HEK293 (cell line): Measurements from ENCODE around the gene IMMT.

Source experiments
- CTCF ChIA-PET: fragments of 350-600 bp; formaldehyde crosslinking; extraction: SDS; loops from one replicate; lab custom pipeline; 2021; ENCODE audit warnings: antibody characterized with exemption; lab: Yijun Ruan, JAX
- POLR2A ChIA-PET: fragments of 300-600 bp; formaldehyde crosslinking; extraction: SDS; loops from one replicate; lab custom pipeline; 2020; ENCODE audit warnings: antibody characterized with exemption, inconsistent platforms; lab: Yijun Ruan, JAX
- H3K27ac ChIP-seq: fragments of 200-500 bp; sonication (Bioruptor generic); 2 replicates; pipeline ENCODE4 v1.5.1; 2014; ENCODE audit warnings: low read depth, low read length, control low read depth, inconsistent platforms; ENCODE audit errors: extremely low read depth
- H3K36me3 ChIP-seq, 2 experiments: fragments of 200-500 bp in 1 of 2; sonication (Bioruptor generic) in 1 of 2; 1 replicate in 1 of 2; 2 replicates in 1 of 2; pipeline ENCODE4 v1.5.1; 2014 to 2017; ENCODE audit warnings: inconsistent platforms in 2 of 2, low read length in 2 of 2; ENCODE audit not compliant: control insufficient read depth in 2 of 2, insufficient read depth in 1 of 2
- H3K4me1 ChIP-seq: fragments of 200-500 bp; sonication (Bioruptor generic); 2 replicates; pipeline ENCODE4 v1.5.1; 2014; ENCODE audit warnings: mild to moderate bottlenecking, low read length, inconsistent platforms; ENCODE audit not compliant: control insufficient read depth, insufficient read depth
- H3K4me3 ChIP-seq: 2 replicates; pipeline ENCODE4 v1.5.1; 2011; ENCODE audit warnings: low read depth, mild to moderate bottlenecking, control low read depth, low read length, moderate library complexity
- H3K9me3 ChIP-seq: fragments of 200-500 bp; sonication (Bioruptor generic); 2 replicates; pipeline ENCODE4 v1.5.1; 2014; ENCODE audit warnings: low read depth, low read length, inconsistent platforms; ENCODE audit not compliant: control insufficient read depth, insufficient read depth
- KLF9 ChIP-seq: fragments of 450-650 bp; formaldehyde crosslinking; IDR thresholded peaks from 2 replicates; pipeline ENCODE4 v1.5.1; 2016; ENCODE audit warnings: missing biosample characterization, missing genetic modification characterization, low read depth
- RBAK ChIP-seq: fragments of 450-650 bp; formaldehyde crosslinking; IDR thresholded peaks from 2 replicates; pipeline ENCODE4 v1.5.1; 2016; ENCODE audit warnings: missing biosample characterization, missing genetic modification characterization
- SCRT1 ChIP-seq: fragments of 450-650 bp; formaldehyde crosslinking; IDR thresholded peaks from 2 replicates; pipeline ENCODE4 v1.5.1; 2016; ENCODE audit warnings: missing biosample characterization, missing genetic modification characterization, borderline replicate concordance
- SETDB1 ChIP-seq: IDR thresholded peaks from one replicate; pipeline ENCODE4 v1.6.1; 2017; ENCODE audit warnings: mild to moderate bottlenecking, low read length, moderate library complexity, mixed read lengths; ENCODE audit not compliant: insufficient read length
- YY1 ChIP-seq: fragments of 450-650 bp; formaldehyde crosslinking; IDR thresholded peaks from 2 replicates; pipeline ENCODE4 v1.5.1; 2018; ENCODE audit warnings: missing biosample characterization, missing genetic modification characterization
- ZFHX2 ChIP-seq: fragments of 450-650 bp; formaldehyde crosslinking; conservative IDR thresholded peaks from 2 replicates; pipeline ENCODE4 v1.5.1; 2016; ENCODE audit warnings: missing biosample characterization, missing genetic modification characterization
- ZNF138 ChIP-seq: fragments of 450-650 bp; formaldehyde crosslinking; IDR thresholded peaks from 2 replicates; pipeline ENCODE4 v1.5.1; 2016; ENCODE audit warnings: missing biosample characterization, missing genetic modification characterization, borderline replicate concordance
- ZNF2 ChIP-seq: fragments of 450-650 bp; formaldehyde crosslinking; IDR thresholded peaks from 2 replicates; pipeline ENCODE4 v1.5.1; 2016; ENCODE audit warnings: missing biosample characterization, missing genetic modification characterization
- ZNF211 ChIP-seq: fragments of 450-650 bp; formaldehyde crosslinking; IDR thresholded peaks from 2 replicates; pipeline ENCODE4 v1.5.1; 2016; ENCODE audit warnings: low read depth, missing biosample characterization, missing genetic modification characterization
- ZNF366 ChIP-seq: fragments of 450-650 bp; formaldehyde crosslinking; conservative IDR thresholded peaks from 2 replicates; pipeline ENCODE4 v1.5.1; 2016; ENCODE audit warnings: missing biosample characterization, missing genetic modification characterization
- ZNF501 ChIP-seq: fragments of 450-650 bp; formaldehyde crosslinking; IDR thresholded peaks from 2 replicates; pipeline ENCODE4 v1.5.1; 2016; ENCODE audit warnings: missing biosample characterization, missing genetic modification characterization
- ZNF548 ChIP-seq: fragments of 450-650 bp; formaldehyde crosslinking; IDR thresholded peaks from 2 replicates; pipeline ENCODE4 v1.5.1; 2016; ENCODE audit warnings: missing biosample characterization, missing genetic modification characterization
- ZNF626 ChIP-seq: fragments of 450-650 bp; sonication (Bioruptor Pico); formaldehyde crosslinking; IDR thresholded peaks from 2 replicates; pipeline ENCODE4 v1.5.1; 2018; ENCODE audit warnings: missing biosample characterization, missing genetic modification characterization, inconsistent platforms
- ZNF76 ChIP-seq: fragments of 450-650 bp; formaldehyde crosslinking; IDR thresholded peaks from 2 replicates; pipeline ENCODE4; 2016; ENCODE audit warnings: low read depth, missing biosample characterization, missing genetic modification characterization, borderline replicate concordance
- TF ChIP-seq, protein P1 (sequence below): fragments of 450-650 bp; formaldehyde crosslinking; IDR thresholded peaks from 2 replicates; pipeline ENCODE4 v1.5.1; 2016; ENCODE audit warnings: missing biosample characterization, missing genetic modification characterization
- TF ChIP-seq, protein P2 (sequence below): fragments of 450-650 bp; formaldehyde crosslinking; IDR thresholded peaks from 2 replicates; pipeline ENCODE4 v1.5.1; 2016; ENCODE audit warnings: missing biosample characterization, missing genetic modification characterization
- TF ChIP-seq, protein P3 (sequence below): fragments of 450-650 bp; formaldehyde crosslinking; IDR thresholded peaks from 2 replicates; pipeline ENCODE4 v1.5.1; 2016; ENCODE audit warnings: missing biosample characterization, missing genetic modification characterization
- TF ChIP-seq, protein P4 (sequence below): fragments of 450-650 bp; formaldehyde crosslinking; IDR thresholded peaks from 2 replicates; pipeline ENCODE4 v1.5.1; 2016; ENCODE audit warnings: missing biosample characterization, missing genetic modification characterization
- TF ChIP-seq, protein P5 (sequence below): fragments of 450-650 bp; formaldehyde crosslinking; IDR thresholded peaks from 2 replicates; pipeline ENCODE4 v1.5.1; 2016; ENCODE audit warnings: missing biosample characterization, missing genetic modification characterization

IMMT gene

DNA sequence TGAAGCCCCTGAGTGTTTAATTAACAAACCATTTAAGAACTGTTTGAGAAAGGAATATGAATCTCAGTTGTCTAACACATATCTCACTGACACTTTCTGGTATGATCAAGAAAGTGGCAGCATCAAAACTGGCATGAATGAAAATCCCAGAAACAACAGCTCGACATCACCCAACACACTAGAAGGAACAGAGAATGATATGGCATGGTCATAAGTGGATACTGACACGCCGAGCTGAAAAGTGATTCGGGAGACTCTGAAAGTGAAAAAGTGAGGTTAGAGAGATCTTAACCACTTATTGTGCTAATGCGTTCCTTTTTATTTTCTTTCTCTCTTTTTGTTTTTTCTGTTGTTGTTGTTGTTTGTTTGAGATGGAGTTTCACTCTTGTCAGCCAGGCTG is 41.9 kb upstream of the IMMT start:
- no peak for TF ChIP-seq ZNF501 (tag by site-specific recombination)
- no peak for TF ChIP-seq ZNF548 (tag by site-specific recombination)
- ChIA-PET POLR2A (no interaction called here), CTCF (interaction anchor here (0.7 to 3.1 kb wide), 2 partner anchors 17 to 134 kb away, joined by 3 to 10 read pairs; no protein-coding TSS in a partner anchor)
- no peak overlapping the region for H3K27ac ChIP-seq
- no peak overlapping the region for H3K4me3 ChIP-seq
- H3K36me3 ChIP-seq: no peaks in the 10 kb centered on the region
- no peaks in the 10 kb centered on the region for H3K9me3 ChIP-seq
- H3K4me1 ChIP-seq: no peaks in the 10 kb centered on the region; the same call in 1 of the 2 replicates

DNA sequence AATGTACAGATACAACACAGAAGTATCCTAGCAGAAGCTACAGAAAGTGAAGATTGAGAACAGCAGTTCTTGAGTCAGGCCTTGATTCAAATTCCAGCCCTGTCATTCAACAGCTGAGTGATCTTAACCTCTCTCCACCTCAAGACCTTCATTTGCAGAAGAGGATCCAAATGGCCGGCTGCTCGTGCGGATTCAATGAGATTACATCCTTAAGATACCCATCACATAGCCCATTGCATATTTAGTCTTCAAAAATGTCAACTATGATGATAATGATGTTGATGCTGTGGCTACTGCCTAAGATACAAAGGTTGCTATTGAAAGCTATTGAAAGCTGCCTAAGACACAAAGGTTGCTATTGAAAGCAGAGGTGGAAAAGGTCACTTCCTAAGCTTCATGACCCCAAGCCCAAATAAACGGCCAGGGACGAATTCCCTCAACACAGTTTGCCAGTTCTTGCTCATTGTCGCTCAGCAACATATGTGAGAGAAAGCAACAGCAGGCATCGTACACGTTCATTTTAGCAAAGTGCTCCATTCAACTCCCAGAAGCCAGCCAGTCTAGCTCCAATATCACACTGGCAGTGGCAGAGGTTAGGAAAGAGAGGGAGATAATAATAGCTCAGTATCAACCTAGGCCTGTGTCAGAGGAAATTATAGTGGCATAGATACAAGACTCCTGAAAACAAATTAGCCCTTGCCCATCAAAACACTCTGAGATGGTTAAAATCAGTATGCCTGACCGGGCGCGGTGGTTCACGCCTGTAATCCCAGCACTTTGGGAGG is 40.1 kb upstream of the IMMT start:
- CTCF ChIA-PET: interaction anchor here (0.6 to 3.1 kb wide), 2 partner anchors 15 to 528 kb away, joined by 4 to 10 read pairs; no protein-coding TSS in a partner anchor
- TF ChIP-seq ZNF2 (tag by site-specific recombination) (no peak), KLF9 (no peak), ZNF138 (tag by site-specific recombination) (no peak)
- TF ChIP-seq, protein P1, sequence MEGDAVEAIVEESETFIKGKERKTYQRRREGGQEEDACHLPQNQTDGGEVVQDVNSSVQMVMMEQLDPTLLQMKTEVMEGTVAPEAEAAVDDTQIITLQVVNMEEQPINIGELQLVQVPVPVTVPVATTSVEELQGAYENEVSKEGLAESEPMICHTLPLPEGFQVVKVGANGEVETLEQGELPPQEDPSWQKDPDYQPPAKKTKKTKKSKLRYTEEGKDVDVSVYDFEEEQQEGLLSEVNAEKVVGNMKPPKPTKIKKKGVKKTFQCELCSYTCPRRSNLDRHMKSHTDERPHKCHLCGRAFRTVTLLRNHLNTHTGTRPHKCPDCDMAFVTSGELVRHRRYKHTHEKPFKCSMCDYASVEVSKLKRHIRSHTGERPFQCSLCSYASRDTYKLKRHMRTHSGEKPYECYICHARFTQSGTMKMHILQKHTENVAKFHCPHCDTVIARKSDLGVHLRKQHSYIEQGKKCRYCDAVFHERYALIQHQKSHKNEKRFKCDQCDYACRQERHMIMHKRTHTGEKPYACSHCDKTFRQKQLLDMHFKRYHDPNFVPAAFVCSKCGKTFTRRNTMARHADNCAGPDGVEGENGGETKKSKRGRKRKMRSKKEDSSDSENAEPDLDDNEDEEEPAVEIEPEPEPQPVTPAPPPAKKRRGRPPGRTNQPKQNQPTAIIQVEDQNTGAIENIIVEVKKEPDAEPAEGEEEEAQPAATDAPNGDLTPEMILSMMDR (tag by site-specific recombination): no peak
- Histone ChIP-seq H3K4me3 (no peak overlapping the region), H3K36me3 (no peaks in the 10 kb centered on the region), H3K4me1 (no peaks in the 10 kb centered on the region; the same call in 1 of the 2 replicates), H3K27ac (no peak overlapping the region), H3K9me3 (no peaks in the 10 kb centered on the region)
- POLR2A ChIA-PET: interaction anchor here (0.7 kb wide), 1 partner anchor 930 kb away, joined by 3 read pairs; no protein-coding TSS in a partner anchor

DNA sequence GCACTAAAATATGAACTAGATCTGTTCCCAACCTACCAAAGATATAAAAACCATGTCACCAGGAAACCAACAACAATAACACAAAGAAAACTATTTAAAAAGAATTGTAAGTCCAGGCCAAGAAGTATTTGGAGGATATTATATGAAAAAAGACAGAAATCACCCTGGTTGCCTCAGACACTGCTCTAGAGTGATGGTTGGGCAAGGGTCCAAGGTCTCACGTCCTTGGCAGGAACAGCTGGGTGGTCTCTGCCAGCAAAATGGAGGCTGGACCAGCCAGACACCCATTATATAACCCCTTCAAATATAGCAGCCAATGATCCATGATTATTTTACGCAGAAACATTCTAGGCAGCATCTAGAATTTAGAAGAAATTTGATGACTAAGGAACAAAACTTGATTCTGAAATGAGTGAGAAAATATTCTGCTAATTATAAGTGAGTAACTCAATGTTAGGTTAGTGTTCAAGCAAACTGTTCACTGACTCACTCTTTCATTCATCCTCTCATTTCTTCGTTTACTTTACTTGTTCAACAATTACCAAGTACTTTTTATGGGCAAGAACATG is 39.4 kb upstream of the IMMT start:
- ChIA-PET POLR2A (no interaction called here), CTCF (no interaction called here)
- Histone ChIP-seq H3K27ac (no peak overlapping the region), H3K9me3 (no peaks in the 10 kb centered on the region), H3K36me3 (no peaks in the 10 kb centered on the region), H3K4me1 (no peaks in the 10 kb centered on the region; the same call in 1 of the 2 replicates), H3K4me3 (no peak overlapping the region)
- TF ChIP-seq, protein P2, sequence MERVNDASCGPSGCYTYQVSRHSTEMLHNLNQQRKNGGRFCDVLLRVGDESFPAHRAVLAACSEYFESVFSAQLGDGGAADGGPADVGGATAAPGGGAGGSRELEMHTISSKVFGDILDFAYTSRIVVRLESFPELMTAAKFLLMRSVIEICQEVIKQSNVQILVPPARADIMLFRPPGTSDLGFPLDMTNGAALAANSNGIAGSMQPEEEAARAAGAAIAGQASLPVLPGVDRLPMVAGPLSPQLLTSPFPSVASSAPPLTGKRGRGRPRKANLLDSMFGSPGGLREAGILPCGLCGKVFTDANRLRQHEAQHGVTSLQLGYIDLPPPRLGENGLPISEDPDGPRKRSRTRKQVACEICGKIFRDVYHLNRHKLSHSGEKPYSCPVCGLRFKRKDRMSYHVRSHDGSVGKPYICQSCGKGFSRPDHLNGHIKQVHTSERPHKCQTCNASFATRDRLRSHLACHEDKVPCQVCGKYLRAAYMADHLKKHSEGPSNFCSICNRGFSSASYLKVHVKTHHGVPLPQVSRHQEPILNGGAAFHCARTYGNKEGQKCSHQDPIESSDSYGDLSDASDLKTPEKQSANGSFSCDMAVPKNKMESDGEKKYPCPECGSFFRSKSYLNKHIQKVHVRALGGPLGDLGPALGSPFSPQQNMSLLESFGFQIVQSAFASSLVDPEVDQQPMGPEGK (tag by site-specific recombination): no peak
- TF ChIP-seq ZNF366 (tag by site-specific recombination): no peak
- TF ChIP-seq ZFHX2 (tag by site-specific recombination): no peak
- TF ChIP-seq, protein P3, sequence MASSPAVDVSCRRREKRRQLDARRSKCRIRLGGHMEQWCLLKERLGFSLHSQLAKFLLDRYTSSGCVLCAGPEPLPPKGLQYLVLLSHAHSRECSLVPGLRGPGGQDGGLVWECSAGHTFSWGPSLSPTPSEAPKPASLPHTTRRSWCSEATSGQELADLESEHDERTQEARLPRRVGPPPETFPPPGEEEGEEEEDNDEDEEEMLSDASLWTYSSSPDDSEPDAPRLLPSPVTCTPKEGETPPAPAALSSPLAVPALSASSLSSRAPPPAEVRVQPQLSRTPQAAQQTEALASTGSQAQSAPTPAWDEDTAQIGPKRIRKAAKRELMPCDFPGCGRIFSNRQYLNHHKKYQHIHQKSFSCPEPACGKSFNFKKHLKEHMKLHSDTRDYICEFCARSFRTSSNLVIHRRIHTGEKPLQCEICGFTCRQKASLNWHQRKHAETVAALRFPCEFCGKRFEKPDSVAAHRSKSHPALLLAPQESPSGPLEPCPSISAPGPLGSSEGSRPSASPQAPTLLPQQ (tag by site-specific recombination): no peak
- TF ChIP-seq ZNF76: no peak
- TF ChIP-seq RBAK: no peak
- TF ChIP-seq, protein P4, sequence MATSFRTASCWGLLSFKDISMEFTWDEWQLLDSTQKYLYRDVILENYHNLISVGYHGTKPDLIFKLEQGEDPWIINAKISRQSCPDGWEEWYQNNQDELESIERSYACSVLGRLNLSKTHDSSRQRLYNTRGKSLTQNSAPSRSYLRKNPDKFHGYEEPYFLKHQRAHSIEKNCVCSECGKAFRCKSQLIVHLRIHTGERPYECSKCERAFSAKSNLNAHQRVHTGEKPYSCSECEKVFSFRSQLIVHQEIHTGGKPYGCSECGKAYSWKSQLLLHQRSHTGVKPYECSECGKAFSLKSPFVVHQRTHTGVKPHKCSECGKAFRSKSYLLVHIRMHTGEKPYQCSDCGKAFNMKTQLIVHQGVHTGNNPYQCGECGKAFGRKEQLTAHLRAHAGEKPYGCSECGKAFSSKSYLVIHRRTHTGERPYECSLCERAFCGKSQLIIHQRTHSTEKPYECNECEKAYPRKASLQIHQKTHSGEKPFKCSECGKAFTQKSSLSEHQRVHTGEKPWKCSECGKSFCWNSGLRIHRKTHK (tag by site-specific recombination): no peak
- TF ChIP-seq SCRT1 (tag by site-specific recombination): no peak
- no peak for TF ChIP-seq ZNF501 (tag by site-specific recombination)
- TF ChIP-seq YY1 (tag by site-specific recombination): no peak
- no peak for TF ChIP-seq SETDB1
- no peak for TF ChIP-seq ZNF211 (tag by site-specific recombination)
- TF ChIP-seq ZNF626 (tag by site-specific recombination): no peak
- TF ChIP-seq, protein P5, sequence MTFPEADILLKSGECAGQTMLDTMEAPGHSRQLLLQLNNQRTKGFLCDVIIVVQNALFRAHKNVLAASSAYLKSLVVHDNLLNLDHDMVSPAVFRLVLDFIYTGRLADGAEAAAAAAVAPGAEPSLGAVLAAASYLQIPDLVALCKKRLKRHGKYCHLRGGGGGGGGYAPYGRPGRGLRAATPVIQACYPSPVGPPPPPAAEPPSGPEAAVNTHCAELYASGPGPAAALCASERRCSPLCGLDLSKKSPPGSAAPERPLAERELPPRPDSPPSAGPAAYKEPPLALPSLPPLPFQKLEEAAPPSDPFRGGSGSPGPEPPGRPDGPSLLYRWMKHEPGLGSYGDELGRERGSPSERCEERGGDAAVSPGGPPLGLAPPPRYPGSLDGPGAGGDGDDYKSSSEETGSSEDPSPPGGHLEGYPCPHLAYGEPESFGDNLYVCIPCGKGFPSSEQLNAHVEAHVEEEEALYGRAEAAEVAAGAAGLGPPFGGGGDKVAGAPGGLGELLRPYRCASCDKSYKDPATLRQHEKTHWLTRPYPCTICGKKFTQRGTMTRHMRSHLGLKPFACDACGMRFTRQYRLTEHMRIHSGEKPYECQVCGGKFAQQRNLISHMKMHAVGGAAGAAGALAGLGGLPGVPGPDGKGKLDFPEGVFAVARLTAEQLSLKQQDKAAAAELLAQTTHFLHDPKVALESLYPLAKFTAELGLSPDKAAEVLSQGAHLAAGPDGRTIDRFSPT: no peak
